Adrenal gland (tissue), 19 donors: ENCODE measurements around the gene ITGA7. TPM values are rescaled to one million over a fixed set of nuclear protein-coding genes. Genes with fewer than 3 reads are reported as not detected.

Source experiments
- DNase-seq, 7 donors: peaks; one replicate each; pipeline ENCODE4 v3.0.0-alpha.2; 2019 to 2020
- H3K27ac ChIP-seq, 5 donors: fragments of 200-600 bp; sonication (generic) in 4 of 5; 1 replicate in 3 of 5; 2 replicates in 2 of 5; pipeline versions ENCODE4 v1.5.1 to v1.8.0; 2016 to 2020; ENCODE audit warnings: mild to moderate bottlenecking in 1 of 5
- H3K27me3 ChIP-seq: fragments of 200-600 bp; 2 replicates; pipeline ENCODE4 v1.8.0; 2021
- H3K36me3 ChIP-seq, 2 donors: fragments of 200-600 bp; replicated peaks in 1 of 2; 1 replicate in 1 of 2; 2 replicates in 1 of 2; pipeline versions ENCODE4 v1.5.1 to v1.8.0; 2018 to 2022
- H3K4me1 ChIP-seq, 2 donors: fragments of 200-600 bp; replicated peaks in 1 of 2; 1 replicate in 1 of 2; 2 replicates in 1 of 2; pipeline versions ENCODE4 v1.5.1 to v1.8.0; 2018 to 2021
- H3K4me3 ChIP-seq, 4 donors: fragments of 200-600 bp; sonication (generic) in 3 of 4; one replicate each; pipeline ENCODE4 v1.5.1; 2016 to 2018
- H3K9me3 ChIP-seq, 3 donors: fragments of 200-600 bp; sonication (generic) in 1 of 3; replicated peaks in 1 of 3; 1 replicate in 2 of 3; 2 replicates in 1 of 3; pipeline versions ENCODE4 v1.5.1 to v1.8.0; 2016 to 2021
- POLR2A ChIP-seq, 2 donors: fragments of 450-650 bp; IDR thresholded peaks; one replicate each; pipeline ENCODE4 v1.6.1; 2017; ENCODE audit warnings: antibody characterized with exemption in 2 of 2, mild to moderate bottlenecking in 2 of 2, moderate library complexity in 1 of 2
- WGBS, 4 donors: extraction: QIAGEN DNeasy Blood & Tissue Kit in 2 of 4; methylation state at CpG; one replicate each; pipeline versions ENCODE4 v1.1.5 to v1.1.7; 2013 to 2017; 5-methylcytosine and 5-hydroxymethylcytosine counted together
- intact Hi-C, 2 donors: fragments of 100-400 bp; cut with DNase I; formaldehyde crosslinking; loops; one replicate each; pipeline versions ENCODE4 v1.14.1 to v1.15.0; 2022 to 2023
- long read RNA-seq, 10 donors: library from polyadenylated mRNA in 3 of 10; unstranded in 2 of 10; stranded (forward) in 1 of 10; transcript quantifications; one replicate each; pipeline ENCODE4 v2.0.0 and lab custom pipeline, GENCODE V29; 2021 to 2026
- polyA plus RNA-seq, 3 donors: library from polyadenylated mRNA; stranded (reverse); fragments of 200-250 nt in 2 of 3; fragments of 350-450 nt in 1 of 3; fragmentation: Illumina TruSeq in 1 of 3; extraction: RNeasy Lipid Tissue Mini Kit (QIAGEN cat#74804) in 1 of 3; gene quantifications; one replicate each; pipeline ENCODE4 v1.2.3, GENCODE V29; 2013 to 2014
- total RNA-seq, 9 donors: library from RNA; depleted of rRNA in 4 of 9; stranded (reverse); fragments of >200 nt in 4 of 9; fragments of 120-200 nt in 1 of 9; fragmentation: NEBNext Ultra II Directional in 1 of 9; extraction: Animal tissue kit (Norgen Biotek cat#: 25700) in 1 of 9; gene quantifications; one replicate each; pipeline versions ENCODE4 v1.1.0 to v1.2.4, GENCODE V29; 2013 to 2023
- TF ChIP-seq, protein P1 (sequence below), 6 experiments: fragments of 450-650 bp in 4 of 6; fragments of 200-600 bp in 2 of 6; sonication (generic) in 1 of 6; IDR thresholded peaks; 1 replicate in 5 of 6; 2 replicates in 1 of 6; pipeline versions ENCODE4 v1.5.1 to v1.8.0; 2016 to 2021; ENCODE audit warnings: antibody characterized with exemption in 6 of 6, mild to moderate bottlenecking in 2 of 6, moderate library complexity in 1 of 6
- donor health status: healthy with polysubstance abuse.
- donor health status: Bipolar disorder and iron deficiency.
- donor health status: DM: yes; HTN: yes; CAD: no.
- donor health status: DM: no; HTN: no; CAD: no.
- donor health status: DM: no; HTN: no; CAD: no.
- donor health status: DM: yes; HTN: yes; CAD: no.

The ITGA7 gene
- total RNA-seq, result 10 to 100 TPM in 6 of 9 donors, 1 to 10 TPM in 3; 5.7 to 41.3 (median 14.6) TPM
- 10 to 100 TPM in 2 of 3 donors, 1 to 10 TPM in 1; 9.3 to 77.1 (median 53.6) TPM for polyA plus RNA-seq
- long read RNA-seq, donor 1, partial matches to known transcripts, result 366 of 375 reads
- long read RNA-seq, donor 1, other reads (novel, unspliced or antisense), result 9 of 375 reads
- long read RNA-seq, donor 2, result 0 reads
- long read RNA-seq, donor 3, full-length matches to known transcripts, result 1 of 266 reads
- long read RNA-seq, donor 3, partial matches to known transcripts, result 265 of 266 reads
- long read RNA-seq, donor 3, other reads (novel, unspliced or antisense), result 0 of 266 reads
- long read RNA-seq, donor 4, partial matches to known transcripts, result 0 of 2 reads
- long read RNA-seq, donor 4, other reads (novel, unspliced or antisense), result 2 of 2 reads
- long read RNA-seq, donor 5, partial matches to known transcripts, result 5 of 7 reads
- long read RNA-seq, donor 5, other reads (novel, unspliced or antisense), result 1 of 7 reads
- long read RNA-seq, donor 6, partial matches to known transcripts, result 3 of 4 reads
- long read RNA-seq, donor 6, other reads (novel, unspliced or antisense), result 1 of 4 reads
- long read RNA-seq, donor 7, result 0 reads
- long read RNA-seq, donor 8, full-length matches to known transcripts, result 2 of 2 reads
- long read RNA-seq, donor 8, partial matches to known transcripts, result 0 of 2 reads
- long read RNA-seq, donor 8, other reads (novel, unspliced or antisense), result 0 of 2 reads
- long read RNA-seq, donor 9, result 0 reads
- long read RNA-seq, donor 10, partial matches to known transcripts, result 286 of 292 reads
- long read RNA-seq, donor 10, other reads (novel, unspliced or antisense), result 5 of 292 reads

DNA sequence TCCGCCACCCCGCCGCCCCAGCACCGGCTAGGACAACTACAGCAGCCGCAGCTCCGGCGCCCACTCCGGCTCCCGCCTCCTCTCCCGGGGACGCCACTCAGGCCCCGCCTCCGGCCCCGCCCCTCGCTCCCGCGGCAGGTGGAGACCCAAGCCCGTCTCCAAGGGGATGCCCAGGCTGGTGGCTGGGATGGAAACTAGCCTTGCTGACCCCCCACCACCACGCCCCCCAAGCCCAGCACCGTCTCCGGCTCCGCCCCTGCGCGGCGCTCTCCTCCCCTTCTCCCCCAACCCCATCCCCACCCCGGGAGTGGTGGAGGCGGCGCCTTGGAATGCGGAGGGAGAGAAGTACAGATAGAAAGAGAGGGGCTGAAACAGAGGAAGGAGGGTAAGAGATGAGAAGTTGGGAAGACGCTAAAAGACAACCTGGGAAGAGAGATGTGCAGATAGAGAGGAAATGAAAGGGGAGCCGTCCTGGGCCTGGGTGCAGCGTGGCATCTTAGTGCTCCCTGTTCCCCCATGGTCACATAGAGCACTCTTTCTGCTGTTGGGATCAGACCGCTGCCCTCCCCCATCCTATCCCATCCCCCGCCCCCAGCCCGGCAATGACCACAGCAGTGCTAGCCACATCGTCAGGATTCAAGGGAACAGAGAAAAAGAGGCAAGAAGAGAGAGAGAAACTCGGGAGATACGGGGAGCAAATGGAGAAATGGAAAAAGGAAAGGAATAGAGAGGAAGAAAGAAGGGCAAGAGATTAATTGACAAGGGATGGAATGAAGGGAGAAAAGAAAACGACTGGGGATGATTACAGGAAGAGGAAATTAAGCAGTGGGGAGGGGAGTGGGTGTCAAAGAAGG, at the start of gene ITGA7:
Gene ITGA7, minus strand, starts transcription at position 64 of the 854 bp plus-strand sequence. CDS start 222 bp downstream, outside the sequence.
- 0 to 2% (median 1%) methylated on average over 20 to 39 of the region's 39 CpGs for WGBS, 4 donors
- peak in 4 of 7 donors; percentile 50 to 70 (median 66) for DNase-seq

DNA sequence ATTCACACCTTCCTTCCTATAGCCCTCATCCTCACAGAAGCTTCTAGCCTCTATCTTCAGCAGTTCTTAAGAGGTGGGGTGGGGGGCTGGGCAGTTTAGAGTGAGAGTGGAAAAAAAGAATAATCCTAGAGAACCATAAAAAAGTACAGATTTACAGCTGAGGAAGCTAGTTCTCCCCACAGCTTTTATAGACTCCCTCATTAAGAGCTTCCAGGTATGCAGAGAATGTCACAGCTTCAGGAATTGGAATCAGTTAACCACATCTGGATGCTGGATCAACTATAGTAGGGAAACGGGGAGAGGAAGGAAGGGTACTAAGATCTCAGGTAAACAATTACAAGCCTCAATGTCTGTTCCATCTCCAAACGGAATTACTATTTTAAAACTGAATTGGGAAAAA, 47.5 kb upstream of the ITGA7 start:
- DNase-seq, result no peak
- 64 to 82% (median 76%) methylated on average over 2 of the region's 2 CpGs for WGBS, 4 donors
- Histone ChIP-seq H3K27me3 (no peaks in the 10 kb centered on the region), H3K4me1 (no peaks in the 10 kb centered on the region), H3K4me3 (no peak overlapping the region), H3K9me3 (no peaks in the 10 kb centered on the region), H3K27ac (no peak overlapping the region), H3K36me3 (peaks cover 0 to 61% of the 10 kb centered on the region in 2 donors)
- TF ChIP-seq, protein P1, sequence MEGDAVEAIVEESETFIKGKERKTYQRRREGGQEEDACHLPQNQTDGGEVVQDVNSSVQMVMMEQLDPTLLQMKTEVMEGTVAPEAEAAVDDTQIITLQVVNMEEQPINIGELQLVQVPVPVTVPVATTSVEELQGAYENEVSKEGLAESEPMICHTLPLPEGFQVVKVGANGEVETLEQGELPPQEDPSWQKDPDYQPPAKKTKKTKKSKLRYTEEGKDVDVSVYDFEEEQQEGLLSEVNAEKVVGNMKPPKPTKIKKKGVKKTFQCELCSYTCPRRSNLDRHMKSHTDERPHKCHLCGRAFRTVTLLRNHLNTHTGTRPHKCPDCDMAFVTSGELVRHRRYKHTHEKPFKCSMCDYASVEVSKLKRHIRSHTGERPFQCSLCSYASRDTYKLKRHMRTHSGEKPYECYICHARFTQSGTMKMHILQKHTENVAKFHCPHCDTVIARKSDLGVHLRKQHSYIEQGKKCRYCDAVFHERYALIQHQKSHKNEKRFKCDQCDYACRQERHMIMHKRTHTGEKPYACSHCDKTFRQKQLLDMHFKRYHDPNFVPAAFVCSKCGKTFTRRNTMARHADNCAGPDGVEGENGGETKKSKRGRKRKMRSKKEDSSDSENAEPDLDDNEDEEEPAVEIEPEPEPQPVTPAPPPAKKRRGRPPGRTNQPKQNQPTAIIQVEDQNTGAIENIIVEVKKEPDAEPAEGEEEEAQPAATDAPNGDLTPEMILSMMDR (IDR thresholded peaks at IDR 0.05), result no peak
- no peak for TF ChIP-seq POLR2A (IDR thresholded peaks at IDR 0.05)
- intact Hi-C loops, result no loop called here

More for the DNA sequence above, at the start of gene ITGA7:
- Histone ChIP-seq H3K27ac (peak within 1 kb of the TSS in 1 of 5 donors; percentile 63), H3K9me3 (no peaks in the 10 kb centered on the region), H3K36me3 (no peaks in the 10 kb centered on the region), H3K4me3 (peak within 1 kb of the TSS in 2 of 4 donors; percentile 16 to 72), H3K27me3 (no peaks in the 10 kb centered on the region), H3K4me1 (peaks cover 6 to 24% of the 10 kb centered on the region in 2 donors)
- no peak for TF ChIP-seq POLR2A (IDR thresholded peaks at IDR 0.05)
- TF ChIP-seq, protein P1 (IDR thresholded peaks at IDR 0.05), result no peak
- intact Hi-C loops, result no loop called here

GRCh38 chr12:55748230-55748993, 40.7 kb upstream of the ITGA7 start:
- Histone ChIP-seq H3K4me1 (peaks cover 8 to 15% of the 10 kb centered on the region in 2 donors), H3K27me3 (no peaks in the 10 kb centered on the region), H3K4me3 (no peak overlapping the region), H3K9me3 (no peaks in the 10 kb centered on the region), H3K27ac (no peak overlapping the region), H3K36me3 (peaks cover 0 to 23% of the 10 kb centered on the region in 2 donors)
- intact Hi-C loops, result loop anchor here in 1 of 2 donors (10.0 kb wide), 1 partner anchor 56 kb away; no protein-coding TSS in a partner anchor
- peak in 1 of 7 donors; percentile 52 for DNase-seq
- whole genome bisulfite sequencing, 4 donors, result 92 to 94% (median 93%) methylated on average over 10 to 18 of the region's 18 CpGs
- TF ChIP-seq, protein P1 (IDR thresholded peaks at IDR 0.05), result no peak
- TF ChIP-seq POLR2A (IDR thresholded peaks at IDR 0.05), result no peak
